GDM1 (cell line): Measurements from ENCODE around the gene EPS8L3.
"Not testable (repeated sequence)": the region's sequence is repeated elsewhere in the genome, so short reads cannot be mapped to it uniquely, and the experiment has no call there.

ENCODE experiments used
- DNase-seq: peaks from one replicate; lab custom pipeline; 2025; lab: John Stamatoyannopoulos, UW

Gene EPS8L3

GRCh38 chr1:109780982-109781381, 17.3 kb upstream of the EPS8L3 start:
- DNase-seq, result no peak

- no peak for DNase-seq
Observed at GRCh38 chr1:109777980-109778625, 14.4 kb upstream of the EPS8L3 start.

GRCh38 chr1:109777436-109777835, 13.7 kb upstream of the EPS8L3 start:
- DNase-seq, result no peak

- peak; percentile 72 for DNase-seq
Observed at GRCh38 chr1:109776911-109777310, 13.2 kb upstream of the EPS8L3 start.

GRCh38 chr1:109776206-109776835, 12.6 kb upstream of the EPS8L3 start:
- no peak for DNase-seq

- DNase-seq, result no peak
Observed at GRCh38 chr1:109775398-109775797, 11.7 kb upstream of the EPS8L3 start.

- no peak for DNase-seq
Observed at GRCh38 chr1:109773900-109774485, 10.3 kb upstream of the EPS8L3 start.

- DNase-seq, result peak; percentile 79
Observed at GRCh38 chr1:109773203-109773899, 9.6 kb upstream of the EPS8L3 start.

GRCh38 chr1:109772658-109773202, 9.0 kb upstream of the EPS8L3 start:
- no peak for DNase-seq

- no peak for DNase-seq
Observed at GRCh38 chr1:109771712-109772657, 8.3 kb upstream of the EPS8L3 start.

- DNase-seq, result no peak
Observed at GRCh38 chr1:109770331-109771095, 6.8 kb upstream of the EPS8L3 start.

GRCh38 chr1:109769330-109770078, 5.8 kb upstream of the EPS8L3 start:
- DNase-seq, result no peak

GRCh38 chr1:109768820-109769219, 5.1 kb upstream of the EPS8L3 start:
- no peak for DNase-seq

- DNase-seq, result no peak
Observed at GRCh38 chr1:109768335-109768650, 4.6 kb upstream of the EPS8L3 start.

GRCh38 chr1:109767637-109768334, 4.1 kb upstream of the EPS8L3 start:
- no peak for DNase-seq

GRCh38 chr1:109766991-109767636, 3.4 kb upstream of the EPS8L3 start:
- DNase-seq, result not testable (repeated sequence)

GRCh38 chr1:109765896-109766615, 2.3 kb upstream of the EPS8L3 start:
- DNase-seq, result no peak

GRCh38 chr1:109765483-109765815, 1.7 kb upstream of the EPS8L3 start:
- no peak for DNase-seq
